Breast epithelium (tissue), 4 donors: ENCODE data around the gene YIPF2. TPM values are rescaled to one million over a fixed set of nuclear protein-coding genes. Genes with fewer than 3 reads are reported as not detected.
A peak's percentile ranks its signal among the peaks of the same experiment; 100 is the strongest.

ENCODE experiments used
- DNase-seq, 2 donors: peaks; one replicate each; pipeline ENCODE4 v3.0.0-alpha.2; 2019; ENCODE audit warnings: low spot score in 2 of 2
- H3K27ac ChIP-seq, 2 donors: fragments of 200-600 bp; sonication (generic) in 1 of 2; one replicate each; pipeline ENCODE4 v1.5.1; 2016 to 2019; ENCODE audit warnings: mild to moderate bottlenecking in 1 of 2
- H3K27me3 ChIP-seq, 2 donors: fragments of 200-600 bp; sonication (generic) in 1 of 2; one replicate each; pipeline versions ENCODE4 v1.5.1 to v1.6.0; 2017 to 2019; ENCODE audit warnings: control low read depth in 1 of 2, mild to moderate bottlenecking in 1 of 2
- H3K36me3 ChIP-seq: fragments of 200-600 bp; one replicate; pipeline ENCODE4 v1.5.1; 2019
- H3K4me1 ChIP-seq, 2 donors: fragments of 200-600 bp; sonication (generic); one replicate each; pipeline ENCODE4 v1.5.1; 2016 to 2019; ENCODE audit warnings: control low read depth in 1 of 2
- H3K4me3 ChIP-seq, 3 donors: fragments of 200-600 bp; sonication (generic); 1 replicate in 2 of 3; 2 replicates in 1 of 3; pipeline ENCODE4 v1.5.1; 2016 to 2019; ENCODE audit warnings: mild to moderate bottlenecking in 3 of 3, moderate library complexity in 2 of 3
- H3K9me3 ChIP-seq, 2 donors: fragments of 200-600 bp; sonication (generic) in 1 of 2; one replicate each; pipeline ENCODE4 v1.5.1; 2016 to 2019; ENCODE audit warnings: control low read depth in 1 of 2
- CTCF ChIP-seq, 3 donors: fragments of 450-650 bp; IDR thresholded peaks; one replicate each; pipeline ENCODE4 v1.5.1; 2016 to 2017; ENCODE audit warnings: antibody characterized with exemption in 3 of 3, mild to moderate bottlenecking in 3 of 3, moderate library complexity in 3 of 3
- POLR2A ChIP-seq: fragments of 450-650 bp; IDR thresholded peaks from one replicate; pipeline ENCODE4 v1.6.1; 2016; ENCODE audit warnings: antibody characterized with exemption, mild to moderate bottlenecking, moderate library complexity
- POLR2AphosphoS5 ChIP-seq, 3 donors: sonication (generic); formaldehyde crosslinking; IDR thresholded peaks; one replicate each; pipeline ENCODE4 v1.6.1; 2017; ENCODE audit warnings: antibody characterized with exemption in 3 of 3
- intact Hi-C: fragments of 100-400 bp; cut with DNase I; formaldehyde crosslinking; loops from one replicate; pipeline ENCODE4 v1.15.1; 2023; ENCODE audit warnings: low total_unique reads
- total RNA-seq, 3 donors: library from RNA; depleted of rRNA; stranded (reverse); fragments of >200 nt; gene quantifications; one replicate each; pipeline ENCODE4 v1.1.0, GENCODE V29; 2016

Gene YIPF2
- total RNA-seq, 3 donors from 2014 or later, result 40.3 to 68.6 (median 59.6) TPM

GRCh38 chr19:10874024-10874423, 54.4 kb downstream of the YIPF2 start:
- Histone ChIP-seq H3K4me1 (no peaks in the 10 kb centered on the region), H3K27ac (no peak overlapping the region), H3K27me3 (no peaks in the 10 kb centered on the region), H3K9me3 (no peaks in the 10 kb centered on the region), H3K4me3 (no peak overlapping the region), H3K36me3 (no peaks in the 10 kb centered on the region)
- intact Hi-C loops, result no loop called here
- TF ChIP-seq POLR2A (no peak), POLR2AphosphoS5 (IDR thresholded peaks at IDR 0.05) (no peak), CTCF (IDR thresholded peaks at IDR 0.05) (no peak)
- DNase-seq, result no peak

- Histone ChIP-seq H3K9me3 (no peaks in the 10 kb centered on the region), H3K36me3 (no peaks in the 10 kb centered on the region), H3K4me3 (peak overlapping the region; percentile 73 to 97 (median 92)), H3K27me3 (no peaks in the 10 kb centered on the region), H3K4me1 (no peaks in the 10 kb centered on the region), H3K27ac (peak overlapping the region; percentile 78 to 95)
- intact Hi-C loops, result no loop called here
- DNase-seq, result no peak
- TF ChIP-seq POLR2A (no peak), CTCF (IDR thresholded peaks at IDR 0.05) (no peak), POLR2AphosphoS5 (IDR thresholded peaks at IDR 0.05) (no peak)
These were observed 55.8 kb downstream of the YIPF2 start for GRCh38 chr19:10872546-10873107.

Other genes with a start within 250 kb of the YIPF2 start
- 10 to 100 TPM; 29.0 to 47.5 (median 31.2) TPM for gene QTRT1, start 227.2 kb downstream of the YIPF2 start, total RNA-seq
- gene DNM2, start 210.6 kb downstream of the YIPF2 start, total RNA-seq, result 10 to 100 TPM; 83.1 to 98.6 (median 84.5) TPM
- 10 to 100 TPM; 27.2 to 51.2 (median 42.4) TPM for gene TMED1, start 92.4 kb downstream of the YIPF2 start, total RNA-seq
- gene C19orf38, start 80.2 kb downstream of the YIPF2 start, total RNA-seq, result 1 to 10 TPM; 1.3 to 2.7 (median 2.0) TPM
- 10 to 100 TPM; 11.6 to 17.3 (median 17.0) TPM for gene CARM1, start 57.1 kb downstream of the YIPF2 start, total RNA-seq
- 10 to 100 TPM; 21.1 to 31.6 (median 21.6) TPM for gene TIMM29, start 172 bp upstream of the YIPF2 start, total RNA-seq
- gene SMARCA4, start 32.4 kb upstream of the YIPF2 start, total RNA-seq, result 10 to 100 TPM; 36.8 to 78.3 (median 72.4) TPM
- gene LDLR, start 160.8 kb upstream of the YIPF2 start, total RNA-seq, result 10 to 100 TPM; 12.6 to 47.4 (median 45.6) TPM
- 1 to 10 TPM in 2 of 3 donors, under 1 TPM in 1; 0.66 to 4.8 (median 2.3) TPM for gene SPC24, start 227.1 kb upstream of the YIPF2 start, total RNA-seq